Measurements from ENCODE around the gene OLFML2B. TPM values are rescaled to one million over a fixed set of nuclear protein-coding genes. Genes with fewer than 3 reads are reported as not detected.

Gene OLFML2B
- total and polyA plus RNA-seq, 2 of the 13 experiments (the other 11 are each of a cell fraction or from before 2014, with no cell fraction given): not detected

GRCh38 chr1:162069334-162070093 is 45.8 kb upstream of the OLFML2B start, which contains the start of gene NOS1AP (continued):
- TF ChIP-seq, protein P1, sequence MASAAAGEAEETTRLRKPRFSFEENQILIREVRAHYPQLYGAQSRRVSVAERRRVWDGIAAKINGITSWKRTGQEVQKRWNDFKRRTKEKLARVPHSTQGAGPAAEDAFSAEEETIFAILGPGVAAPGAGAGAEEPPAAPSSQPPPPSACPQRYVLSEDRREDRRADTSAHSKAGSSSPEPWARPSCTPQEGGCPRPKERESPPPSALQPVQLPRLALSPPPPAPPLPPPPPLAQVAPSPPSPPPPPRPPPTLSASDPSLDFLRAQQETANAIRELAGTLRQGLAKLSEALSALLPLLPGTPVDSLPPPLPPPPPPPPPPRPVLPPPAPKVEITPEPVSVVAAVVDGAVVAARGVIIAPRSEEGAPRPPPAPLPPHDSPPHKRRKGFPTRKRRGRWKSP (CRISPR knock-in tag; IDR thresholded peaks at IDR 0.05): no peak; the same call in 1 of the 2 replicates
- TF ChIP-seq HIC2 (CRISPR knock-in tag; IDR thresholded peaks at IDR 0.05; ENCODE audit: low read depth) (no peak; the same call in 1 of the 2 replicates), PRPF4 (IDR thresholded peaks at IDR 0.05; ENCODE audit: low read depth, low read length, poor library complexity, severe bottlenecking) (no peak), KDM5A (IDR thresholded peaks at IDR 0.05; ENCODE audit: borderline replicate concordance, low read length) (no peak), ZNF780A (CRISPR knock-in tag; IDR thresholded peaks at IDR 0.05) (no peak), ZKSCAN1 (IDR thresholded peaks at IDR 0.05; ENCODE audit: low read length) (no peak), GATAD2A (CRISPR knock-in tag; IDR thresholded peaks at IDR 0.05) (no peak), ZNF33A (CRISPR knock-in tag; IDR thresholded peaks at IDR 0.05; ENCODE audit: borderline replicate concordance) (no peak), HDAC2 (CRISPR knock-in tag; IDR thresholded peaks at IDR 0.05) (no peak), ZNF101 (CRISPR knock-in tag; IDR thresholded peaks at IDR 0.05; ENCODE audit: borderline replicate concordance, low read depth) (no peak), SP2 (CRISPR knock-in tag; IDR thresholded peaks at IDR 0.05) (no peak), HDAC6 (IDR thresholded peaks at IDR 0.05; ENCODE audit: low read depth, low read length) (no peak), PHB2 (IDR thresholded peaks at IDR 0.05; ENCODE audit: partially characterized antibody) (no peak), ZNF296 (CRISPR knock-in tag; conservative IDR thresholded peaks at IDR 0.05) (no peak), ZMYM2 (CRISPR knock-in tag; IDR thresholded peaks at IDR 0.05) (no peak), SIX4 (CRISPR knock-in tag; IDR thresholded peaks at IDR 0.05) (0 out of 2 replicates have a peak, but pooled peaks have one; percentile 5), HDAC1 (CRISPR knock-in tag; IDR thresholded peaks at IDR 0.05) (peak; percentile 43; the same call in 1 of the 2 replicates), ZNF513 (CRISPR knock-in tag; conservative IDR thresholded peaks at IDR 0.05) (no peak), CC2D1A (CRISPR knock-in tag; IDR thresholded peaks at IDR 0.05) (no peak), GZF1 (CRISPR knock-in tag; IDR thresholded peaks at IDR 0.05) (no peak), ZNF354B (CRISPR knock-in tag; IDR thresholded peaks at IDR 0.05) (no peak)
- TF ChIP-seq, protein P2, sequence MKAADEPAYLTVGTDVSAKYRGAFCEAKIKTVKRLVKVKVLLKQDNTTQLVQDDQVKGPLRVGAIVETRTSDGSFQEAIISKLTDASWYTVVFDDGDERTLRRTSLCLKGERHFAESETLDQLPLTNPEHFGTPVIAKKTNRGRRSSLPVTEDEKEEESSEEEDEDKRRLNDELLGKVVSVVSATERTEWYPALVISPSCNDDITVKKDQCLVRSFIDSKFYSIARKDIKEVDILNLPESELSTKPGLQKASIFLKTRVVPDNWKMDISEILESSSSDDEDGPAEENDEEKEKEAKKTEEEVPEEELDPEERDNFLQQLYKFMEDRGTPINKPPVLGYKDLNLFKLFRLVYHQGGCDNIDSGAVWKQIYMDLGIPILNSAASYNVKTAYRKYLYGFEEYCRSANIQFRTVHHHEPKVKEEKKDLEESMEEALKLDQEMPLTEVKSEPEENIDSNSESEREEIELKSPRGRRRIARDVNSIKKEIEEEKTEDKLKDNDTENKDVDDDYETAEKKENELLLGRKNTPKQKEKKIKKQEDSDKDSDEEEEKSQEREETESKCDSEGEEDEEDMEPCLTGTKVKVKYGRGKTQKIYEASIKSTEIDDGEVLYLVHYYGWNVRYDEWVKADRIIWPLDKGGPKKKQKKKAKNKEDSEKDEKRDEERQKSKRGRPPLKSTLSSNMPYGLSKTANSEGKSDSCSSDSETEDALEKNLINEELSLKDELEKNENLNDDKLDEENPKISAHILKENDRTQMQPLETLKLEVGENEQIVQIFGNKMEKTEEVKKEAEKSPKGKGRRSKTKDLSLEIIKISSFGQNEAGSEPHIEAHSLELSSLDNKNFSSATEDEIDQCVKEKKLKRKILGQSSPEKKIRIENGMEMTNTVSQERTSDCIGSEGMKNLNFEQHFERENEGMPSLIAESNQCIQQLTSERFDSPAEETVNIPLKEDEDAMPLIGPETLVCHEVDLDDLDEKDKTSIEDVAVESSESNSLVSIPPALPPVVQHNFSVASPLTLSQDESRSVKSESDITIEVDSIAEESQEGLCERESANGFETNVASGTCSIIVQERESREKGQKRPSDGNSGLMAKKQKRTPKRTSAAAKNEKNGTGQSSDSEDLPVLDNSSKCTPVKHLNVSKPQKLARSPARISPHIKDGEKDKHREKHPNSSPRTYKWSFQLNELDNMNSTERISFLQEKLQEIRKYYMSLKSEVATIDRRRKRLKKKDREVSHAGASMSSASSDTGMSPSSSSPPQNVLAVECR (CRISPR knock-in tag; IDR thresholded peaks at IDR 0.05; ENCODE audit: borderline replicate concordance): peak; percentile 73; the same call in 1 of the 2 replicates
